Upper lobe of left lung (tissue), 6 donors: Measurements from ENCODE around the gene SLC40A1. TPM values are rescaled to one million over a fixed set of nuclear protein-coding genes. Genes with fewer than 3 reads are reported as not detected.
"Not testable (repeated sequence)": the region's sequence is repeated elsewhere in the genome, so short reads cannot be mapped to it uniquely, and the experiment has no call there.

Experiments used
- ATAC-seq, 2 donors: fragments of 200-7000 bp; cut with Tn5 transposase; one replicate each; pipeline ENCODE4 v1.9.1; 2022; ENCODE audit warnings: mild to moderate bottlenecking in 2 of 2, moderate library complexity in 2 of 2; ENCODE audit not compliant: low FRiP score in 2 of 2
- DNase-seq, 2 donors: peaks; one replicate each; pipeline ENCODE4 v3.0.0-alpha.2; 2019 to 2020
- H3K27ac ChIP-seq, 4 donors: fragments of 200-600 bp; sonication (generic); one replicate each; pipeline ENCODE4 v1.5.1; 2016 to 2019
- H3K27me3 ChIP-seq, 4 donors: fragments of 200-600 bp; sonication (generic); one replicate each; pipeline ENCODE4 v1.5.1; 2017 to 2019
- H3K36me3 ChIP-seq, 4 donors: fragments of 200-600 bp; sonication (generic); one replicate each; pipeline ENCODE4 v1.5.1; 2016 to 2019
- H3K4me1 ChIP-seq, 4 donors: fragments of 200-600 bp; sonication (generic); one replicate each; pipeline ENCODE4 v1.5.1; 2018 to 2019
- H3K4me3 ChIP-seq, 4 donors: fragments of 200-600 bp; sonication (generic); one replicate each; pipeline ENCODE4 v1.5.1; 2017 to 2019; ENCODE audit warnings: mild to moderate bottlenecking in 2 of 4, moderate library complexity in 1 of 4
- H3K9me3 ChIP-seq, 4 donors: fragments of 200-600 bp; sonication (generic); one replicate each; pipeline ENCODE4 v1.5.1; 2018 to 2019
- EP300 ChIP-seq, 4 donors: sonication (generic); formaldehyde crosslinking; IDR thresholded peaks; one replicate each; pipeline ENCODE4 v1.5.1; 2017; ENCODE audit warnings: antibody characterized with exemption in 4 of 4, control low read depth in 2 of 4
- POLR2A ChIP-seq, 4 donors: fragments of 450-650 bp; IDR thresholded peaks; one replicate each; pipeline ENCODE4 v1.5.1; 2016 to 2017; ENCODE audit warnings: antibody characterized with exemption in 4 of 4, mild to moderate bottlenecking in 2 of 4
- POLR2AphosphoS5 ChIP-seq, 2 donors: sonication (generic); formaldehyde crosslinking; IDR thresholded peaks; one replicate each; pipeline ENCODE4 v1.5.1; 2017; ENCODE audit warnings: antibody characterized with exemption in 2 of 2
- WGBS, 2 donors: methylation state at CpG; one replicate each; pipeline ENCODE4 v1.1.5; 2017 to 2018; 5-methylcytosine and 5-hydroxymethylcytosine counted together
- total RNA-seq, 6 donors: library from RNA; depleted of rRNA in 4 of 6; stranded (reverse); fragments of >200 nt in 4 of 6; gene quantifications; one replicate each; pipeline versions ENCODE4 v1.1.0 to v1.2.1, GENCODE V29; 2016 to 2021
- TF ChIP-seq, protein P1 (sequence below), 6 experiments: fragments of 450-650 bp in 4 of 6; fragments of 200-600 bp in 2 of 6; sonication (generic) in 2 of 6; IDR thresholded peaks; one replicate each; pipeline ENCODE4 v1.5.1; 2016 to 2019; ENCODE audit warnings: antibody characterized with exemption in 6 of 6
- donor health status: DM: no; HTN: no; CAD: no; lungs with moderate emphysema.
- donor health status: DM: no; HTN: yes; CAD: no; lungs with severe emphysema.

The SLC40A1 gene
- total RNA-seq, 6 donors from 2014 or later = 67.4 to 154 (median 131) TPM

DNA sequence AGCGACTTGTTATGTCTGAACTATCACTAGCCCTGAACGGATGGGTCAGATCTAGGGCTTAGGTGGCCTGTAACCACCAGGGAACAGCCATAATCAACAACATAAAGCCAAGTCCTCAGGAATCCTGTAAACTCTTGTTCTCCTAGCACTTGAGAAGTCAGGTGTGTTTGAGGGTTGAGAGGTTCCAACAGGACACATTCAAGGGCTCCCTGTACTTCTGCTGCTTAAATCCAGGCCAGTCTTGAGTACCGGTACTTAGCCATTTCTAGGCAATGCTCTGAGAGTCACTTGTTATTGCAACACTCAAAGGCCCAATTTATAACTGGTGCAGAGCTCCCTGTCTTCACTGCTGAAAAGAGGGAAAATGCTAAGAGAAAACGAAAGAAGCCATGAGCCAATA, 21.6 kb upstream of the SLC40A1 start:
- Histone ChIP-seq H3K4me3 (no peak overlapping the region), H3K36me3 (no peaks in the 10 kb centered on the region), H3K27me3 (no peaks in the 10 kb centered on the region), H3K9me3 (no peaks in the 10 kb centered on the region), H3K27ac (peak overlapping the region in 2 of 4 donors; percentile 53 to 61), H3K4me1 (peaks cover 0 to 8% (median 6%) of the 10 kb centered on the region in 4 donors)
- 54 to 73% methylated on average over 4 of the region's 4 CpGs for WGBS, 2 donors
- ATAC-seq (peak; percentile 60 to 92), DNase-seq (peak in 1 of 2 donors; percentile 77)
- TF ChIP-seq EP300 (IDR thresholded peaks at IDR 0.05) (peak in 2 of 4 donors; percentile 13 to 92), POLR2AphosphoS5 (IDR thresholded peaks at IDR 0.05) (peak; percentile 65 to 68), POLR2A (IDR thresholded peaks at IDR 0.05) (no peak)
- TF ChIP-seq, protein P1, sequence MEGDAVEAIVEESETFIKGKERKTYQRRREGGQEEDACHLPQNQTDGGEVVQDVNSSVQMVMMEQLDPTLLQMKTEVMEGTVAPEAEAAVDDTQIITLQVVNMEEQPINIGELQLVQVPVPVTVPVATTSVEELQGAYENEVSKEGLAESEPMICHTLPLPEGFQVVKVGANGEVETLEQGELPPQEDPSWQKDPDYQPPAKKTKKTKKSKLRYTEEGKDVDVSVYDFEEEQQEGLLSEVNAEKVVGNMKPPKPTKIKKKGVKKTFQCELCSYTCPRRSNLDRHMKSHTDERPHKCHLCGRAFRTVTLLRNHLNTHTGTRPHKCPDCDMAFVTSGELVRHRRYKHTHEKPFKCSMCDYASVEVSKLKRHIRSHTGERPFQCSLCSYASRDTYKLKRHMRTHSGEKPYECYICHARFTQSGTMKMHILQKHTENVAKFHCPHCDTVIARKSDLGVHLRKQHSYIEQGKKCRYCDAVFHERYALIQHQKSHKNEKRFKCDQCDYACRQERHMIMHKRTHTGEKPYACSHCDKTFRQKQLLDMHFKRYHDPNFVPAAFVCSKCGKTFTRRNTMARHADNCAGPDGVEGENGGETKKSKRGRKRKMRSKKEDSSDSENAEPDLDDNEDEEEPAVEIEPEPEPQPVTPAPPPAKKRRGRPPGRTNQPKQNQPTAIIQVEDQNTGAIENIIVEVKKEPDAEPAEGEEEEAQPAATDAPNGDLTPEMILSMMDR (IDR thresholded peaks at IDR 0.05) = no peak

DNA sequence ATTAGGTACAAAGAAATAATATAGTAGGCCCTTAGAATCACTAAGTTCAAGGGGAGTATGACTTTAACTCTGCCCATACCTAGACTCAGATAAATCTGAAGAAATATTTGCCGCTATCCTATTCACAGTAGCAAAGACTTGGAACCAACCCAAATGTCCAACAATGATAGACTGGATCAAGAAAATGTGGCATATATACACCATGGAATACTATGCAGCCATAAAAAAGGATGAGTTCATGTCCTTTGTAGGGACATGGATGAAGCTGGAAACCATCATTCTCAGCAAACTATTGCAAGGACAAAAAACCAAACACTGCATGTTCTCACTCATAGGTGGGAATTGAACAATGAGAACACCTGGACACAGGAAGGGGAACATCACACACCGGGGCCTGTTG, 21.1 kb upstream of the SLC40A1 start:
- not testable (repeated sequence) for DNase-seq, H3K36me3 ChIP-seq, ATAC-seq, H3K27ac ChIP-seq, H3K9me3 ChIP-seq, H3K27me3 ChIP-seq, H3K4me3 ChIP-seq, H3K4me1 ChIP-seq
- 91% methylated on average over 2 of the region's 2 CpGs for WGBS, 2 donors

DNA sequence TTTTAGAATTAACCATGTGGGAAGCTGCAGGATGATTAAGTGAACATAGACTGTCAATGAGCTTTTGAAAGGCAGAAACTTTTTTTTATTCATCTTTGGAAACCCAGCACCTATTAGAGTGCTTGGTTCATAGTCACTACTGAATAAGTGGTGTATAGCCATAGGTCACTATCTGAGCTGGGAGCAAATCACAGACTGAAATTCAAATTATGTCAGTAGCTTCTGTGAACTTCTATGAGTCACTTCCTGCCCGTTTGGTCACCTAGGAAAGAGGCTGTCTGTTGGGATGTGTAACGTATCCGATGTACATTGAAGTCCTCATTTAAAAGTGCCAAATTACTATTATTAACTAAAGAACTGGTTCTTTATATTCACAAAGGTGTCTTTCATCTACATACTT, 20.5 kb upstream of the SLC40A1 start:
- Histone ChIP-seq H3K9me3 (no peaks in the 10 kb centered on the region), H3K4me3 (no peak overlapping the region), H3K4me1 (peaks cover 0 to 8% (median 6%) of the 10 kb centered on the region in 4 donors), H3K27me3 (no peaks in the 10 kb centered on the region), H3K27ac (no peak overlapping the region), H3K36me3 (no peaks in the 10 kb centered on the region)
- ATAC-seq = no peak
- no peak for DNase-seq
- TF ChIP-seq, protein P1 (IDR thresholded peaks at IDR 0.05) = no peak
- TF ChIP-seq POLR2A (IDR thresholded peaks at IDR 0.05) = no peak
- WGBS, 2 donors = 54 to 63% methylated on average over 3 of the region's 3 CpGs

DNA sequence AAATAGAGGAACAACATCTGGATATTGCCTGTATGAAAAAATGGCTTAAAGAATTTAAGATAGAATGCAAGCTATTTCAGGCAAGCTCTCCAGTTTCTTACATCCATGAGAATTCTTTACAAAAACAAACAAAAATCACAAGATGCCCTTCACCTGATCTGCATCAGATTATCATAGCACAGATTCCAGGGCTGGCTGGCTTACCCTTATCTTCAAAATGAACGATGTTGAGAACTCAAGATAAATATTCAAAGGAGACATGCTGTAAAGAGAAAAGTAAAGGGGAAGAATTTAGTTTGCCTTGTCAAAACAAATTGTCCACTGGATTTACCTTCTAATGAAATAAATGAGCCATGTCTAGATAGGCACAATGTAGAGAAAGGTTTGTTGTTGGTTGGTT, 18.7 kb upstream of the SLC40A1 start:
- H3K4me3 ChIP-seq = no peak overlapping the region
- ATAC-seq (no peak), DNase-seq (no peak)
- no peak overlapping the region for H3K27ac ChIP-seq
- H3K9me3 ChIP-seq = no peaks in the 10 kb centered on the region
- H3K4me1 ChIP-seq = peaks cover 0 to 8% (median 6%) of the 10 kb centered on the region in 4 donors
- H3K27me3 ChIP-seq = no peaks in the 10 kb centered on the region
- TF ChIP-seq, protein P1 (IDR thresholded peaks at IDR 0.05) = no peak
- TF ChIP-seq POLR2A (IDR thresholded peaks at IDR 0.05) (no peak), POLR2AphosphoS5 (IDR thresholded peaks at IDR 0.05) (no peak), EP300 (IDR thresholded peaks at IDR 0.05) (no peak)
- 22 to 45% methylated on average over 1 of the region's 1 CpG for WGBS, 2 donors
- H3K36me3 ChIP-seq = no peaks in the 10 kb centered on the region

DNA sequence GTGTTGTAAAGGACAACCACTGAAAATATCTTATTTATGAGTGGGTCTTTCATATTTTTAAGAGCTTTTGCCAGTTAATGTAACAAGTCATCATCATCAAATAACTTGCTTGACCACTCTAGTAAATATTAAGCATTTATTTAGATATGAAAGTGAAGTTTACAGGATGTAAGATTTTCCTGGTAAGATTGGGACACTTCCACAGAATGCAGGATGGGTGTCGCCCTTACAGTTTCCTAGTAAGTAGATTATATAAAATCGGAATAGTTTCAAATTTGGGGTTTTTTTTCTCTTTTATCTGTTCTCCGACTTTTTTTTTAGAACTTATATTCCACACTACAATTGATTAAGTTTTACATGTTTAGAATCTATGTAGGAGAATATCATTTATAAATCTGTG, 14.8 kb upstream of the SLC40A1 start:
- TF ChIP-seq POLR2A (IDR thresholded peaks at IDR 0.05) (no peak), EP300 (IDR thresholded peaks at IDR 0.05) (no peak), POLR2AphosphoS5 (IDR thresholded peaks at IDR 0.05) (no peak)
- TF ChIP-seq, protein P1 (IDR thresholded peaks at IDR 0.05) = no peak
- Histone ChIP-seq H3K27me3 (no peaks in the 10 kb centered on the region), H3K27ac (no peak overlapping the region), H3K4me3 (no peak overlapping the region), H3K4me1 (peaks cover 0 to 3% (median 0%) of the 10 kb centered on the region in 4 donors), H3K36me3 (no peaks in the 10 kb centered on the region), H3K9me3 (no peaks in the 10 kb centered on the region)
- DNase-seq (no peak), ATAC-seq (no peak)
- 56% methylated on average over 3 of the region's 3 CpGs for WGBS, 2 donors
